ENCODE data around the gene RSRC1. TPM values are rescaled to one million over a fixed set of nuclear protein-coding genes. Genes with fewer than 3 reads are reported as not detected.

The RSRC1 gene
- total and polyA plus RNA-seq, 2 of the 8 experiments (the other 6 are each of a cell fraction or from before 2014, with no cell fraction given) = 2.0 to 27.9 TPM

GRCh38 chr3:158419820-158420653 lies 310.1 kb downstream of the RSRC1 start (continued):
- TF ChIP-seq MAX (IDR thresholded peaks at IDR 0.05) = no peak

All from H1 (cell line).